HG02571 (cell line): ENCODE results near the gene CASR.

Experiments
- ATAC-seq: cut with Tn5 transposase; IDR thresholded peaks from one replicate; pipeline ENCODE4 v1.9.1; 2021; ENCODE audit warnings: mild to moderate bottlenecking, moderate library complexity; ENCODE audit not compliant: unreplicated experiment

Gene CASR

DNA sequence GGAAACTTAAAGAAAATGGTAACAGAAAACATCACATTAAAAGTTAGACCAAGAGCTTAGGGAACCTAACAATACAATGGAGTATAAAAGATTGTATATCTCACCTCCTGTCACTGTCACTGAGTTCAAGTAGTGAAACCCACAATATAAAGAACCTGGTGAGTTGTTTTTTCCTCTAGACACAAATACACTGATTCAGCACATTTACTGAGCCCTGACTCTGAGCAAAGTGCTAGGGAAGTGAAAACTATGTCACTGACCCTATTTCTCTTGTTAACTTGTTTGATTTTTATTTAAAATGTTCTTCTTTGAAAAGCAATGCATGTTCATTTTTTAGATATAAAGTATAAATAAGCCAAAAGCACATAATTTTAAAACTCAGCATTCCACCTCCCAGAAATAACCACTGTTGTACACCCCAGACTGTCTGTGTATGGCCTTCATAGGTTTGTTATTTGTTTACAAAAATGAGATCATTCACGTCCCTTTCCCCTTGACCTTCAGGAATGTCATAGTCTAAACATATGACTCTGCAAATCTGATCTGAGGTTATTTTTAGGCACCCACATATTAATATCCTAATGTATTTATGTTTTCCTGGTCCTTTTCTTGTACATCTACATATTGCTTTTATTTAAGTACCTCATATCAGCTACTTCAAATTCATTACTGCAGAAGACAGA lies 72.4 kb downstream of the CASR start:
- ATAC-seq, result peak; percentile 70

- ATAC-seq, result no peak
Measured at GRCh38 chr3:122257644-122258364, 74.3 kb downstream of the CASR start.

GRCh38 chr3:122258757-122259371 lies 75.4 kb downstream of the CASR start:
- peak; percentile 62 for ATAC-seq

DNA sequence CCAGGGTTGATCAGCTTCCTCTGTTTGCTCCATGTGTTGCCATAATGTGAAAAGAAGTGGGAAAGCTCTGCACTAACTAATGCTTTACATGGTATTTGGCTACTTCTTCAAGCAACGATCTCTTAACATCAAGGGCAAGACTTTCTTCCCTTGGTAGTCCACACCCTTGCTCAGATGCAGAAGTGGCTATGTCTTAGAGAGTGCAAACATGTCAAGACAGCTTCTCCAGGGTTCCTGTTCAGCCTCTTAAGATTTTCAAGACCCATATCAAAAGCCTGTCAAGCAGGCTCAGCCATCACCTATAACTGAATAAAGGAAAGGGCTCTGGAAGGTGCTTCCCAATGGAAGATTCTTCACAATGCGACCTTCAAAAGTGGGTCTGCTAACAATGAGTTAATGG lies 76.7 kb downstream of the CASR start:
- no peak for ATAC-seq

GRCh38 chr3:122263058-122263457 lies 79.6 kb downstream of the CASR start:
- ATAC-seq, result no peak

DNA sequence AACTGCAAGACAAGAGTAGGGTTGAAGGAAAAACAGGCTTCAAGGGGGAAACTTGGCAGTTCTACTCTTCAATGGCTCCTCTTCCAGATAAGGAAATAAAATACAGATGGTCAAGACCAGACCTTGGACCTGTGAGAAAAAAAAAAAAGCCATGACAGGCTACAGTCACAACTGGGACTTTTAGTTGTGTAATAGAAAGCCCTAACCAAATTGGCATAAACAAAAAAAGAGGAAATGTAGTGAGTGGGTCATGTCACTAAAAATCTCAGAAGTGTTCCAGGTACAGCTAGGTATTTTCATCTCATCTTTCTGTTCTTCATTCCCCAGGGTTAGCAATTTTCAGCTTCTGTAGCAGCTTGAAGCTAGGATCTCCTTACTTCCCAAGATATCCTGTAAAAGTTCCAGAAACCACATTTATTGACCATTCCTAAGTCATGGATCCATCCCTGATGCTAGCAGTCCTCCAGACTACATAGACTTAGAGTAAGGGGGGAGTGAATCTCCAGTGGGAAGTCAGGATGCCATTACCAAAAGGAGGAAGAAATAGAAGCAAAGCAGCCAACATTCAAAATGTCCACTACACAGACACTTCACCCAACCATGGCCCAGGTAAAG lies 80.6 kb downstream of the CASR start:
- no peak for ATAC-seq

- ATAC-seq, result no peak
Measured at GRCh38 chr3:122265957-122266356, 82.5 kb downstream of the CASR start.

DNA sequence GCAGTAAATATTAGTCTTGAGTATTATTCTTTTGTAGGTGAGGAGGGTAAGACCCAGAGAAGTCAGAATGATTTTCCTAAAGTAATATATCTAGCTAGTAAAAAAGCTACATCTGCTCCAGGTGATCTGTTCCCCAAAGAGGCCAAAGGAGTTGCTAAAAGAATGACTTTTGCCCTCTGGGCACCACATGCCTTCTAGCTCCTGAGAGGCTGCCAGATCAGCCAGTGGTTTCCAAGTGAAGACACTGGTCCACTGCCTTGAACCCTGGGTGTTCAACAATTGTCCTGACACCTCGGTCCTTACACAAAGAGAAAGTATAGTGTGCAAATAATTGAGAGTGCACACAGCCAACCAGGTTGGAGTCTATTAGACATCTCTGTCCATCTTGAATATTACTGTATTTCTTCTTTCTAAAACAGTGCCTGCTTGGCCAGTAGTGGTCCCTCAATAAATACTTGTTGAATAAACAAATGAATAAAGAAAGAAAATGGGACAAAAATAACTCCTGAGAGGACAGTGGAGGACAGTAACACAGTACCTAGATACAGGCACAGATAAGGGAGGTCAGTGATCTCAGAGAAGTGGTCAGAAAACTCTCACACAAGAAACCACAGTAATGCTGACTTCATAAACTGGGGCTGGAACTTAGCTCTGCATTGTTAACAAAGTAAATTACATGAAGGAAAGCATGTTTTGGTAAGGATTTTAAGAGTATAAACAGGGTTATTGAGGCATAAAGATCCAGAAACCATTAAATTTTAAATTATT lies 85.0 kb downstream of the CASR start:
- no peak for ATAC-seq

- ATAC-seq, result no peak
Measured at GRCh38 chr3:122269045-122269444, 85.6 kb downstream of the CASR start.

- ATAC-seq, result no peak
Measured at GRCh38 chr3:122271246-122271898, 87.9 kb downstream of the CASR start.

- ATAC-seq, result no peak
Measured at GRCh38 chr3:122272879-122273278, 89.4 kb downstream of the CASR start.

DNA sequence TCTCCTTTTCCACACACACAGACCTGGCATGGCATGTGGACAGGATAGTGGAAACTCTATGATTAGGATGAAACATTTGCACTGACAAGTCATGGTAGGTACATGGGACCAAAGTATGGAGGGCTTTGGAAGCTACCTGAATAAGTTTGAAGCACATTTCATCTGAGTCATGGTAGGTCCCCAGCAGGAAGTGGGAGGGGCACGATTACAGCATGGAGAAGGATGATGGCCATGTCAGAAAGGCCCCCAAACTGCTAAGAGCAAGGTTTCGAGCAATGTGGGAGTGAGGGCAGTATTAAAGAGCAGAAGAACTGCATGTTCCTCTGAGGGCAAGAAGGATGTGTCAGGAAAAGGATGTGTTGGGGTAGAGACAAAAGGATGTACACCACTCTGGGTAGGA lies 90.0 kb downstream of the CASR start:
- ATAC-seq, result no peak

DNA sequence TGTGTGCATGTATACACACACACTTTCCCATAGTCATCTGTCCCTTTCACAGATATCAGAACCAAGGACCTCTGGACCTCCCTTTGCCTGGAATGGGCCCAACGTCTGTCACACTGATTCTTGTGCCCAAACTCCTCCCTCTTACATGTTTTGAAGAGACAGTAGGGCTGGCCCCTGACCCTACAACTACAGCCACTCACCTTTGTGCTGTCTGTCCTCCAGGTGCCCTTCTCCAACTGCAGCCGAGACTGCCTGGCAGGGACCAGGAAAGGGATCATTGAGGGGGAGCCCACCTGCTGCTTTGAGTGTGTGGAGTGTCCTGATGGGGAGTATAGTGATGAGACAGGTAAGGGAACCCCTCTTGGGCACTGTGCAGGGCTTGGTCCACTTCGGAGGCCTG lies 98.4 kb downstream of the CASR start:
- ATAC-seq, result no peak

GRCh38 chr3:122283796-122284445 lies 100.5 kb downstream of the CASR start:
- ATAC-seq, result no peak

DNA sequence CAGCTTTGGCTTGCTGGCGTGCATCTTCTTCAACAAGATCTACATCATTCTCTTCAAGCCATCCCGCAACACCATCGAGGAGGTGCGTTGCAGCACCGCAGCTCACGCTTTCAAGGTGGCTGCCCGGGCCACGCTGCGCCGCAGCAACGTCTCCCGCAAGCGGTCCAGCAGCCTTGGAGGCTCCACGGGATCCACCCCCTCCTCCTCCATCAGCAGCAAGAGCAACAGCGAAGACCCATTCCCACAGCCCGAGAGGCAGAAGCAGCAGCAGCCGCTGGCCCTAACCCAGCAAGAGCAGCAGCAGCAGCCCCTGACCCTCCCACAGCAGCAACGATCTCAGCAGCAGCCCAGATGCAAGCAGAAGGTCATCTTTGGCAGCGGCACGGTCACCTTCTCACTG lies 101.0 kb downstream of the CASR start:
- ATAC-seq, result no peak

GRCh38 chr3:122294359-122294758 lies 110.9 kb downstream of the CASR start:
- ATAC-seq, result no peak

- ATAC-seq, result no peak
Measured at GRCh38 chr3:122295266-122296062, 112.0 kb downstream of the CASR start.

DNA sequence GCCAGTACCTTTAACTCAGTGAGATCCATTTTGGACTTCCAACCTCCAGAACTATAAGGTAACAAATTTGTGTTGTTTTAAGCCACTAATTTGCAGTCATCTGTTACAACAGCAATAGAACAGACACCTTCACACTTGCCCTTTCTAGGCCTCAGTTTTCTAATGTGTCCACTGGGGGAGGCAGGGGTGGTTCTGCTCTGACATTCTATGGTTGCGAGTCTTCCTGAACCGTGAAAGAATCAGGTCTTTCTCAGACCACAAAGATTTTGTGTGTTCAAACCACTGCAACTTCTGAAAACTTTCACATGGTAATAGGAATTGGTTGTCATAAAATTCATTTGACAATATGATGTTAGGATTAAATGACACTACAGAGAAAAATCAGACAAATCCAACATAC lies 114.8 kb downstream of the CASR start:
- no peak for ATAC-seq

DNA sequence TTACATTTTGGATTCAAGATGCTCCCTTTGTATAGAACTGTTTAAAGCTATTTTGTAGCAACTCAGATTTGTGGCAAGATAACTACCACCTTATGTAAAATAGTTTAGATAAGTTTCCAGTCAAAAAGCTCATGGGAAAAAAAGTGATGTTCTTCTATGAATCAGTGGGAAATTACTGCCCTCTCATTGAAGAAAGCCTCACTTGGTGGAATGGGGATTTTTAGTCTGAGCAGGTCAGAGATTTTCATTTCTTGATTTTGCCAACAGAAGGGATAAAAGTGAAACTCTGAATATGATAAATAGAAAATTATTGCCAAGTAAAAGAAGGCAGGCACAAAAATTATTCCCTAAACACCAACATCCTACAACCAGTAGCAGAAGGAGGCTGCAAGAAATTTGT lies 115.7 kb downstream of the CASR start:
- no peak for ATAC-seq
